Mammary epithelial cell (primary cell): ENCODE measurements around the gene POU2F1.

ENCODE experiments used
- CTCF ChIP-seq, 2 donors: IDR thresholded peaks in 1 of 2; conservative IDR thresholded peaks in 1 of 2; 2 replicates each; pipeline ENCODE4 v1.5.1; 2011 to 2012; ENCODE audit warnings: inconsistent platforms in 2 of 2, low read length in 2 of 2, mild to moderate bottlenecking in 2 of 2, control low read depth in 1 of 2, low read depth in 1 of 2; ENCODE audit not compliant: insufficient read depth in 1 of 2; ENCODE audit errors: extremely low read depth in 1 of 2
- EZH2 ChIP-seq: IDR thresholded peaks from 2 replicates; pipeline ENCODE4 v1.6.1; 2012; ENCODE audit warnings: low read length, inconsistent platforms, borderline replicate concordance

- no peak for TF ChIP-seq CTCF (conservative IDR thresholded peaks at IDR 0.05 in 1 of 2, IDR thresholded peaks at IDR 0.05 in 1 of 2; ENCODE audit: extremely low read depth in 1 of 2, insufficient read depth in 1 of 2, low read depth in 1 of 2, low read length in 2 of 2)
- no peak for TF ChIP-seq EZH2
These were observed 253.1 kb downstream of the POU2F1 start for GRCh38 chr1:167473761-167474160.
